Mesenchymal stem cell (in vitro differentiated cells and primary cell): ENCODE data around the gene TMEM184B.

ENCODE experiments used
- DNase-seq: peaks from one replicate; pipeline ENCODE4 v3.0.0-alpha.2; 2013
- H2AFZ ChIP-seq: one replicate; pipeline ENCODE4 v1.6.1; 2013; ENCODE audit warnings: low read depth, mild to moderate bottlenecking, control low read depth, inconsistent platforms, low read length, moderate library complexity
- H2AK5ac ChIP-seq: 2 replicates; pipeline ENCODE4 v1.6.1; 2013; ENCODE audit warnings: low read length, moderate library complexity, mild to moderate bottlenecking, inconsistent platforms; ENCODE audit not compliant: severe bottlenecking
- H2BK120ac ChIP-seq: one replicate; pipeline ENCODE4 v1.6.1; 2013; ENCODE audit warnings: low read depth, mild to moderate bottlenecking, inconsistent platforms, low read length, moderate library complexity
- H2BK12ac ChIP-seq, 2 experiments: one replicate each; pipeline ENCODE4 v1.6.1; 2013; ENCODE audit warnings: inconsistent platforms in 2 of 2, low read length in 2 of 2, mild to moderate bottlenecking in 2 of 2, moderate library complexity in 2 of 2, control low read depth in 1 of 2
- H2BK15ac ChIP-seq: one replicate; pipeline ENCODE4 v1.6.1; 2013; ENCODE audit warnings: mild to moderate bottlenecking, low read depth, inconsistent platforms; ENCODE audit not compliant: poor library complexity, severe bottlenecking
- H2BK5ac ChIP-seq: 2 replicates; pipeline ENCODE4 v1.6.1; 2013; ENCODE audit warnings: low read depth, mild to moderate bottlenecking, low read length, control low read depth, inconsistent platforms; ENCODE audit not compliant: poor library complexity, severe bottlenecking
- H3K14ac ChIP-seq, 2 experiments: one replicate each; pipeline ENCODE4 v1.6.1; 2013; ENCODE audit warnings: inconsistent platforms in 2 of 2, low read length in 2 of 2, control low read depth in 1 of 2, mild to moderate bottlenecking in 1 of 2, moderate library complexity in 1 of 2
- H3K18ac ChIP-seq, 2 experiments: one replicate each; pipeline ENCODE4 v1.6.1; 2013; ENCODE audit warnings: inconsistent platforms in 2 of 2, low read length in 2 of 2, control low read depth in 1 of 2, low read depth in 1 of 2, mild to moderate bottlenecking in 1 of 2
- H3K23ac ChIP-seq, 2 experiments: one replicate each; pipeline ENCODE4 v1.6.1; 2013; ENCODE audit warnings: inconsistent platforms in 2 of 2, low read length in 2 of 2, mild to moderate bottlenecking in 2 of 2, moderate library complexity in 2 of 2, control low read depth in 1 of 2
- H3K27ac ChIP-seq: 2 replicates; pipeline ENCODE4 v1.5.1; 2013; ENCODE audit warnings: mild to moderate bottlenecking, moderate library complexity, low read length, control low read depth, inconsistent platforms; ENCODE audit not compliant: poor library complexity, severe bottlenecking
- H3K27me3 ChIP-seq, 2 experiments: 2 replicates each; pipeline versions ENCODE4 v1.6.1 to v1.7.0; 2013; ENCODE audit warnings: low read length in 2 of 2, mild to moderate bottlenecking in 2 of 2, moderate library complexity in 2 of 2, control low read depth in 1 of 2, inconsistent platforms in 1 of 2; ENCODE audit not compliant: control insufficient read depth in 1 of 2, insufficient read depth in 1 of 2
- H3K36me3 ChIP-seq, 2 experiments: 2 replicates each; pipeline versions ENCODE4 v1.6.1 to v1.7.0; 2013; ENCODE audit warnings: low read length in 2 of 2, control low read depth in 1 of 2, inconsistent platforms in 1 of 2, low read depth in 1 of 2, mild to moderate bottlenecking in 1 of 2; ENCODE audit not compliant: insufficient read depth in 2 of 2, control insufficient read depth in 1 of 2
- H3K4ac ChIP-seq, 2 experiments: one replicate each; pipeline ENCODE4 v1.6.1; 2013; ENCODE audit warnings: inconsistent platforms in 2 of 2, low read length in 2 of 2, mild to moderate bottlenecking in 2 of 2, moderate library complexity in 2 of 2, control low read depth in 1 of 2, low read depth in 1 of 2
- H3K4me1 ChIP-seq: 2 replicates; pipeline ENCODE4 v1.6.1; 2013; ENCODE audit warnings: low read depth, low read length, control low read depth; ENCODE audit not compliant: control insufficient read depth, insufficient read depth
- H3K4me2 ChIP-seq: 2 replicates; pipeline ENCODE4 v1.6.1; 2013; ENCODE audit warnings: low read length, mild to moderate bottlenecking, inconsistent platforms; ENCODE audit not compliant: poor library complexity, severe bottlenecking
- H3K4me3 ChIP-seq, 2 experiments: 2 replicates each; pipeline versions ENCODE4 v1.5.1 to v1.7.0; 2013; ENCODE audit warnings: low read length in 2 of 2, mild to moderate bottlenecking in 2 of 2, control low read depth in 1 of 2, low read depth in 1 of 2; ENCODE audit not compliant: insufficient read depth in 1 of 2
- H3K79me1 ChIP-seq: replicated peaks from 2 replicates; pipeline ENCODE4 v1.6.1; 2013; ENCODE audit warnings: mild to moderate bottlenecking, control low read depth, low read length, inconsistent platforms; ENCODE audit not compliant: poor library complexity, severe bottlenecking
- H3K9ac ChIP-seq: 2 replicates; pipeline ENCODE4 v1.7.0; 2013; ENCODE audit warnings: mild to moderate bottlenecking, low read length, moderate library complexity
- H3K9me3 ChIP-seq: 2 replicates; pipeline ENCODE4 v1.7.0; 2013; ENCODE audit warnings: mild to moderate bottlenecking, low read length; ENCODE audit not compliant: control insufficient read depth
- H4K8ac ChIP-seq: one replicate; pipeline ENCODE4 v1.6.1; 2013; ENCODE audit warnings: inconsistent platforms, mild to moderate bottlenecking, low read length, moderate library complexity
- H4K91ac ChIP-seq: one replicate; pipeline ENCODE4 v1.6.1; 2013; ENCODE audit warnings: mild to moderate bottlenecking, low read length, inconsistent platforms
- WGBS: methylation state at CpG from one replicate; pipeline ENCODE4 v1.1.7; 2013; ENCODE audit warnings: mixed read lengths; 5-methylcytosine and 5-hydroxymethylcytosine counted together

TMEM184B gene

GRCh38 chr22:38223289-38223960, 49.4 kb downstream of the TMEM184B start:
- no peak overlapping the region for H3K4ac ChIP-seq
- no peak overlapping the region for H3K4me3 ChIP-seq
- no peak overlapping the region for H4K91ac ChIP-seq
- H2BK5ac ChIP-seq = no peak overlapping the region
- no peak for DNase-seq
- H2AK5ac ChIP-seq = no peak overlapping the region
- H3K9me3 ChIP-seq = no peaks in the 10 kb centered on the region
- no peak overlapping the region for H3K14ac ChIP-seq
- H3K23ac ChIP-seq = no peak overlapping the region
- H3K27ac ChIP-seq = peak overlapping the region; percentile 17
- no peak overlapping the region for H3K9ac ChIP-seq
- peaks cover 52% of the 10 kb centered on the region for H3K4me1 ChIP-seq
- peaks cover 70 to 81% of the 10 kb centered on the region in 2 experiments for H3K36me3 ChIP-seq
- H2AFZ ChIP-seq = no peak overlapping the region
- 91% methylated on average over 8 of the region's 12 CpGs for WGBS
- peaks cover 19% of the 10 kb centered on the region for H3K79me1 ChIP-seq
- H3K4me2 ChIP-seq = no peak overlapping the region
- no peak overlapping the region for H3K18ac ChIP-seq
- no peak overlapping the region for H4K8ac ChIP-seq
- no peak overlapping the region for H2BK12ac ChIP-seq
- H2BK15ac ChIP-seq = no peak overlapping the region
- H2BK120ac ChIP-seq = no peak overlapping the region
- H3K27me3 ChIP-seq = no peaks in the 10 kb centered on the region

- H3K27ac ChIP-seq = no peak overlapping the region
- no peak overlapping the region for H2BK15ac ChIP-seq
- no peak overlapping the region for H3K4me3 ChIP-seq
- no peak overlapping the region for H4K91ac ChIP-seq
- H3K18ac ChIP-seq = no peak overlapping the region
- H3K79me1 ChIP-seq = peaks cover 19% of the 10 kb centered on the region
- no peak overlapping the region for H2BK12ac ChIP-seq
- no peak overlapping the region for H3K14ac ChIP-seq
- no peaks in the 10 kb centered on the region for H3K27me3 ChIP-seq
- DNase-seq = no peak
- peaks cover 66 to 74% of the 10 kb centered on the region in 2 experiments for H3K36me3 ChIP-seq
- H3K4ac ChIP-seq = peak overlapping the region in 1 of 2 experiments; percentile 24
- H3K9ac ChIP-seq = no peak overlapping the region
- no peak overlapping the region for H2BK5ac ChIP-seq
- whole genome bisulfite sequencing = 92% methylated on average over 8 of the region's 8 CpGs
- no peak overlapping the region for H3K23ac ChIP-seq
- H3K4me2 ChIP-seq = no peak overlapping the region
- no peaks in the 10 kb centered on the region for H3K9me3 ChIP-seq
- peaks cover 57% of the 10 kb centered on the region for H3K4me1 ChIP-seq
- no peak overlapping the region for H4K8ac ChIP-seq
- H2AFZ ChIP-seq = no peak overlapping the region
- no peak overlapping the region for H2AK5ac ChIP-seq
- H2BK120ac ChIP-seq = no peak overlapping the region
Measured at GRCh38 chr22:38222797-38223119, 50.1 kb downstream of the TMEM184B start.

- Histone ChIP-seq H3K36me3 (peaks cover 60 to 68% of the 10 kb centered on the region in 2 experiments), H4K8ac (no peak overlapping the region), H3K4me2 (no peak overlapping the region), H3K9me3 (no peaks in the 10 kb centered on the region), H2BK120ac (no peak overlapping the region), H3K4me1 (peaks cover 57% of the 10 kb centered on the region), H2BK15ac (no peak overlapping the region), H3K4me3 (no peak overlapping the region), H3K18ac (no peak overlapping the region), H3K27me3 (no peaks in the 10 kb centered on the region), H3K79me1 (peaks cover 19% of the 10 kb centered on the region), H3K4ac (no peak overlapping the region), H2AK5ac (no peak overlapping the region), H3K14ac (no peak overlapping the region), H3K23ac (no peak overlapping the region), H2AFZ (no peak overlapping the region), H2BK12ac (no peak overlapping the region), H3K9ac (no peak overlapping the region), H2BK5ac (no peak overlapping the region), H3K27ac (no peak overlapping the region), H4K91ac (no peak overlapping the region)
- WGBS = 92% methylated on average over 23 of the region's 25 CpGs
- no peak for DNase-seq
Measured at GRCh38 chr22:38221908-38222796, 50.7 kb downstream of the TMEM184B start.

GRCh38 chr22:38221407-38221806, 51.4 kb downstream of the TMEM184B start:
- Histone ChIP-seq H3K36me3 (peaks cover 57 to 64% of the 10 kb centered on the region in 2 experiments), H2BK12ac (no peak overlapping the region), H3K79me1 (peaks cover 14% of the 10 kb centered on the region), H3K27me3 (no peaks in the 10 kb centered on the region), H4K91ac (no peak overlapping the region), H3K4ac (no peak overlapping the region), H3K4me3 (no peak overlapping the region), H3K4me2 (no peak overlapping the region), H4K8ac (no peak overlapping the region), H2AFZ (no peak overlapping the region), H2BK15ac (no peak overlapping the region), H3K4me1 (peaks cover 56% of the 10 kb centered on the region), H2BK5ac (no peak overlapping the region), H3K27ac (no peak overlapping the region), H2BK120ac (no peak overlapping the region), H3K9ac (no peak overlapping the region), H3K23ac (no peak overlapping the region), H2AK5ac (peak overlapping the region; percentile 34), H3K18ac (no peak overlapping the region), H3K14ac (no peak overlapping the region), H3K9me3 (no peaks in the 10 kb centered on the region)
- no peak for DNase-seq
- 97% methylated on average over 17 of the region's 22 CpGs for WGBS
